HG03520 (cell line): Measurements from ENCODE around the gene KIF3C.
"Not testable (repeated sequence)": the region's sequence is repeated elsewhere in the genome, so short reads cannot be mapped to it uniquely, and the experiment has no call there.

Source experiments
- ATAC-seq: cut with Tn5 transposase; IDR thresholded peaks from one replicate; pipeline ENCODE4 v1.9.1; 2021; ENCODE audit warnings: mild to moderate bottlenecking, moderate library complexity; ENCODE audit not compliant: unreplicated experiment

KIF3C gene

GRCh38 chr2:25966531-25967270 lies 15.6 kb downstream of the KIF3C start:
- no peak for ATAC-seq

- ATAC-seq, result no peak
Observed at GRCh38 chr2:25964891-25965290, 17.4 kb downstream of the KIF3C start.

GRCh38 chr2:25960920-25961319 lies 21.4 kb downstream of the KIF3C start:
- ATAC-seq, result no peak

GRCh38 chr2:25960396-25960795 lies 21.9 kb downstream of the KIF3C start:
- ATAC-seq, result no peak

GRCh38 chr2:25958611-25959010 lies 23.7 kb downstream of the KIF3C start:
- not testable (repeated sequence) for ATAC-seq

- no peak for ATAC-seq
Observed at GRCh38 chr2:25957743-25958142, 24.6 kb downstream of the KIF3C start.

- no peak for ATAC-seq
Observed at GRCh38 chr2:25955869-25956535, 26.3 kb downstream of the KIF3C start.

GRCh38 chr2:25955036-25955435 lies 27.3 kb downstream of the KIF3C start:
- ATAC-seq, result no peak

GRCh38 chr2:25954199-25954752 lies 28.0 kb downstream of the KIF3C start:
- no peak for ATAC-seq

- peak; percentile 51 for ATAC-seq
Observed at GRCh38 chr2:25951071-25951547, 31.2 kb downstream of the KIF3C start.

GRCh38 chr2:25948437-25948836 lies 33.9 kb downstream of the KIF3C start:
- ATAC-seq, result no peak

- ATAC-seq, result no peak
Observed at GRCh38 chr2:25941042-25941441, 41.3 kb downstream of the KIF3C start.

- no peak for ATAC-seq
Observed at GRCh38 chr2:25939257-25939668, 43.0 kb downstream of the KIF3C start.

GRCh38 chr2:25938345-25938744 lies 44.0 kb downstream of the KIF3C start:
- no peak for ATAC-seq

GRCh38 chr2:25936889-25937545 lies 45.3 kb downstream of the KIF3C start:
- ATAC-seq, result no peak

GRCh38 chr2:25933622-25934021 lies 48.7 kb downstream of the KIF3C start:
- no peak for ATAC-seq

- ATAC-seq, result no peak
Observed at GRCh38 chr2:25929789-25930473, 52.4 kb downstream of the KIF3C start.

GRCh38 chr2:25928668-25929067 lies 53.6 kb downstream of the KIF3C start:
- ATAC-seq, result no peak

GRCh38 chr2:25926984-25927756 lies 55.1 kb downstream of the KIF3C start:
- ATAC-seq, result no peak

GRCh38 chr2:25922501-25922900 lies 59.8 kb downstream of the KIF3C start:
- no peak for ATAC-seq
